SKM-1 (cell line): Measurements from ENCODE around the gene MAD1L1.
"Not testable (repeated sequence)": the region's sequence is repeated elsewhere in the genome, so short reads cannot be mapped to it uniquely, and the experiment has no call there.

Source experiments
- DNase-seq: peaks from one replicate; lab custom pipeline; 2025; ENCODE audit not compliant: unreplicated experiment; lab: John Stamatoyannopoulos, UW

The MAD1L1 gene

GRCh38 chr7:1977059-1977875 is 255.5 kb downstream of the MAD1L1 start:
- no peak for DNase-seq

- not testable (repeated sequence) for DNase-seq
These were observed 256.2 kb downstream of the MAD1L1 start for GRCh38 chr7:1976521-1976920.

GRCh38 chr7:1975581-1975980 is 257.2 kb downstream of the MAD1L1 start:
- DNase-seq = no peak

GRCh38 chr7:1975179-1975578 is 257.6 kb downstream of the MAD1L1 start:
- no peak for DNase-seq

- no peak for DNase-seq
These were observed 258.2 kb downstream of the MAD1L1 start for GRCh38 chr7:1974290-1975101.

GRCh38 chr7:1973321-1974251 is 259.2 kb downstream of the MAD1L1 start:
- no peak for DNase-seq

- DNase-seq = no peak
These were observed 260.0 kb downstream of the MAD1L1 start for GRCh38 chr7:1972744-1973143.

- no peak for DNase-seq
These were observed 260.6 kb downstream of the MAD1L1 start for GRCh38 chr7:1971946-1972654.

GRCh38 chr7:1970895-1971294 is 261.9 kb downstream of the MAD1L1 start:
- no peak for DNase-seq

GRCh38 chr7:1970285-1970660 is 262.5 kb downstream of the MAD1L1 start:
- DNase-seq = not testable (repeated sequence)

GRCh38 chr7:1969459-1970284 is 263.1 kb downstream of the MAD1L1 start:
- no peak for DNase-seq

- no peak for DNase-seq
These were observed 264.2 kb downstream of the MAD1L1 start for GRCh38 chr7:1968397-1969111.

- DNase-seq = no peak
These were observed 265.0 kb downstream of the MAD1L1 start for GRCh38 chr7:1967512-1968396.

GRCh38 chr7:1966631-1967200 is 266.0 kb downstream of the MAD1L1 start:
- DNase-seq = no peak

GRCh38 chr7:1965579-1966294 is 267.0 kb downstream of the MAD1L1 start:
- no peak for DNase-seq

- DNase-seq = no peak
These were observed 267.7 kb downstream of the MAD1L1 start for GRCh38 chr7:1964913-1965578.
